A549 (cell line): ENCODE results near the gene NTSR1. TPM values are rescaled to one million over a fixed set of nuclear protein-coding genes. Genes with fewer than 3 reads are reported as not detected.

ENCODE experiments used
- ATAC-seq, 2 experiments: fragments of 200-7000 bp in 1 of 2; fragments of >200 bp in 1 of 2; cut with Nextera tagmentation in 1 of 2; cut with Tn5 transposase in 1 of 2; 3 replicates each; pipeline versions ENCODE4 v1.8.0 to v1.9.1; 2018 to 2020; ENCODE audit warnings: mild to moderate bottlenecking in 1 of 2, moderate library complexity in 1 of 2
- CTCF ChIA-PET: fragments of 300-600 bp; sonication (Branson Sonifier 250); formaldehyde crosslinking; extraction: SDS; loops from one replicate; lab custom pipeline; 2021; ENCODE audit warnings: antibody characterized with exemption, inconsistent platforms; lab: Yijun Ruan, JAX
- POLR2A ChIA-PET: fragments of 350-600 bp; formaldehyde crosslinking; extraction: SDS; loops from one replicate; lab custom pipeline; 2021; ENCODE audit warnings: antibody characterized with exemption, inconsistent platforms; lab: Yijun Ruan, JAX
- DNase-seq, 2 experiments: peaks; one replicate each; pipeline versions ENCODE4 v3.0.0 to v3.0.0-alpha.2; 2011 to 2016; ENCODE audit warnings: low read depth in 1 of 2, low spot score in 1 of 2
- FAIRE-seq: peaks from 2 replicates; lab custom pipeline; 2011; peaks lifted over from hg19 to GRCh38; lab: Jason Lieb, UNC
- H3K27ac ChIP-seq, 2 experiments: fragments of >200 bp; sonication (Bioruptor Twin); formaldehyde crosslinking; 3 replicates each; pipeline ENCODE4 v1.5.1; 2016 to 2017
- H3K4me1 ChIP-seq: fragments of >200 bp; sonication (Bioruptor Twin); formaldehyde crosslinking; 3 replicates; pipeline ENCODE4 v1.6.1; 2016
- H3K4me2 ChIP-seq: fragments of >200 bp; sonication (Bioruptor Twin); formaldehyde crosslinking; 3 replicates; pipeline ENCODE4 v1.6.1; 2016
- H3K4me3 ChIP-seq: fragments of >200 bp; sonication (Bioruptor Twin); formaldehyde crosslinking; 3 replicates; pipeline ENCODE4 v1.5.1; 2016
- H3K9me3 ChIP-seq: fragments of >200 bp; sonication (Bioruptor Twin); formaldehyde crosslinking; 3 replicates; pipeline ENCODE4 v1.6.1; 2016
- CBX2 ChIP-seq: fragments of 200-600 bp; sonication (generic); IDR thresholded peaks from 2 replicates; pipeline ENCODE4 v1.6.1; 2016; ENCODE audit warnings: low read depth, mild to moderate bottlenecking, borderline replicate concordance
- CBX8 ChIP-seq: fragments of 200-600 bp; sonication (generic); IDR thresholded peaks from 2 replicates; pipeline ENCODE4 v1.6.1; 2016
- ELK1 ChIP-seq: fragments of 150-350 bp; IDR thresholded peaks from 2 replicates; pipeline ENCODE4 v1.6.1; 2014; ENCODE audit warnings: low read depth, mild to moderate bottlenecking, low read length
- EP300 ChIP-seq, 2 experiments: fragments of >200 bp; sonication (Bioruptor Twin); formaldehyde crosslinking; IDR thresholded peaks; 2 replicates in 1 of 2; 3 replicates in 1 of 2; pipeline ENCODE4 v1.6.1; 2016 to 2017
- HDAC2 ChIP-seq: fragments of 200-600 bp; sonication (generic); IDR thresholded peaks from 2 replicates; pipeline ENCODE4 v1.6.1; 2016
- JUN ChIP-seq, 2 experiments: fragments of >200 bp; sonication (Bioruptor Twin); formaldehyde crosslinking; IDR thresholded peaks; 2 replicates in 1 of 2; 3 replicates in 1 of 2; pipeline ENCODE4 v1.6.1; 2016 to 2017
- MAFK ChIP-seq: fragments of 450-650 bp; IDR thresholded peaks from 2 replicates; pipeline ENCODE4 v1.6.1; 2014; ENCODE audit not compliant: partially characterized antibody
- NPAS2 ChIP-seq: fragments of 250-450 bp; sonication (Bioruptor Pico); IDR thresholded peaks from 2 replicates; pipeline ENCODE4 v1.8.0; 2022; ENCODE audit warnings: mild to moderate bottlenecking, moderate library complexity, borderline replicate concordance
- POLR2A ChIP-seq: IDR thresholded peaks from 2 replicates; pipeline ENCODE4 v1.6.1; 2012; ENCODE audit warnings: mild to moderate bottlenecking, low read length
- POLR2AphosphoS2 ChIP-seq: conservative IDR thresholded peaks from 2 replicates; pipeline ENCODE4 v1.6.1; 2012; ENCODE audit warnings: low read length, improper control_type of control experiment, inconsistent platforms
- RAD21 ChIP-seq, 2 experiments: fragments of >200 bp in 1 of 2; sonication (Bioruptor Twin) in 1 of 2; formaldehyde crosslinking in 1 of 2; IDR thresholded peaks in 1 of 2; conservative IDR thresholded peaks in 1 of 2; 2 replicates in 1 of 2; 3 replicates in 1 of 2; pipeline ENCODE4 v1.6.1; 2012 to 2018; ENCODE audit warnings: inconsistent platforms in 1 of 2
- RCOR1 ChIP-seq: fragments of 150-350 bp; IDR thresholded peaks from 2 replicates; pipeline ENCODE4 v1.6.1; 2014; ENCODE audit warnings: antibody characterized with exemption, low read length, low read depth
- REST ChIP-seq: fragments of 200-600 bp; sonication (generic); IDR thresholded peaks from 2 replicates; pipeline ENCODE4 v1.6.1; 2016; ENCODE audit warnings: antibody characterized with exemption, mild to moderate bottlenecking, moderate library complexity
- TFCP2L1 ChIP-seq: fragments of 250-450 bp; sonication (Bioruptor Pico); IDR thresholded peaks from 2 replicates; pipeline ENCODE4 v1.5.0; 2021; ENCODE audit warnings: mild to moderate bottlenecking
- TP53 ChIP-seq: fragments of 250-450 bp; sonication (Bioruptor Pico); IDR thresholded peaks from 2 replicates; pipeline ENCODE4 v1.5.0; 2021; ENCODE audit warnings: mild to moderate bottlenecking, moderate library complexity
- USF2 ChIP-seq: fragments of 450-650 bp; IDR thresholded peaks from 2 replicates; pipeline ENCODE4 v1.6.1; 2014; ENCODE audit warnings: antibody characterized with exemption
- ZNF302 ChIP-seq: fragments of 250-450 bp; sonication (Bioruptor Pico); IDR thresholded peaks from 2 replicates; pipeline ENCODE4 v1.9.0; 2021; ENCODE audit warnings: inconsistent platforms, mild to moderate bottlenecking, moderate library complexity
- WGBS: methylation state at CpG from one replicate; pipeline ENCODE4 v1.1.6; 2017; ENCODE audit errors: missing lambda C conversion rate; 5-methylcytosine and 5-hydroxymethylcytosine counted together
- polyA plus RNA-seq, 4 experiments: library from polyadenylated mRNA; depleted of rRNA in 3 of 4; stranded (reverse); fragments of >200 nt; fragmentation: RNase III in 1 of 4; extraction: RNeasy Plus Mini Kit Qiagen cat#74134 plus additional on column Dnase treatment in 1 of 4; gene quantifications; 2 replicates in 3 of 4; 3 replicates in 1 of 4; pipeline ENCODE4 v1.2.3, GENCODE V29; 2011 to 2017

The NTSR1 gene
- polyA plus RNA-seq, 2 of the 4 experiments (the other 2 are of a cell fraction): 0.03 TPM; not detected in 1

GRCh38 chr20:62719250-62719935 is 10.8 kb downstream of the NTSR1 start:
- POLR2A ChIA-PET: interaction anchor here (0.6 kb wide), 1 partner anchor 9 kb away, joined by 3 read pairs; no protein-coding TSS in a partner anchor
- no peak for FAIRE-seq
- 55% methylated on average over 12 of the region's 12 CpGs for WGBS

GRCh38 chr20:62721511-62722370 is 13.1 kb downstream of the NTSR1 start:
- Histone ChIP-seq H3K27ac (no peak overlapping the region), H3K9me3 (peaks cover 21% of the 10 kb centered on the region; the same call in 2 of the 3 replicates), H3K4me2 (no peak overlapping the region), H3K4me3 (no peak overlapping the region), H3K4me1 (no peaks in the 10 kb centered on the region)
- FAIRE-seq: no peak
- no peak for TF ChIP-seq POLR2A
- TF ChIP-seq MAFK: no peak
- TF ChIP-seq ZNF302 (CRISPR knock-in tag): no peak
- no peak for TF ChIP-seq USF2
- no peak for TF ChIP-seq CBX2
- TF ChIP-seq RAD21 (conservative IDR thresholded peaks at IDR 0.05 in 1 of 2, IDR thresholded peaks at IDR 0.05 in 1 of 2): no peak
- no peak for TF ChIP-seq EP300 (IDR thresholded peaks at IDR 0.05)
- 23% methylated on average over 7 of the region's 7 CpGs for WGBS
- CTCF ChIA-PET: interaction anchor here (2.7 to 3.8 kb wide), 2 partner anchors 19 to 69 kb away, joined by 12 to 13 read pairs; no protein-coding TSS in a partner anchor
- POLR2A ChIA-PET: no interaction called here
- DNase-seq: no peak
- no peak for ATAC-seq

More at GRCh38 chr20:62719250-62719935, 10.8 kb downstream of the NTSR1 start:
- Histone ChIP-seq H3K4me3 (no peak overlapping the region), H3K4me2 (no peak overlapping the region), H3K27ac (no peak overlapping the region), H3K9me3 (peaks cover 21% of the 10 kb centered on the region; the same call in 2 of the 3 replicates), H3K4me1 (no peaks in the 10 kb centered on the region)
- CTCF ChIA-PET: interaction anchor here (1.4 to 5.1 kb wide), 4 partner anchors 9 to 72 kb away, joined by 4 to 22 read pairs (median 9); partner anchors contain the start of gene NTSR1
- ATAC-seq: no peak
- DNase-seq: no peak
- TF ChIP-seq CBX8: no peak
- TF ChIP-seq, all 56 proteins: peak for 0

GRCh38 chr20:62722627-62723026 is 14.0 kb downstream of the NTSR1 start:
- Histone ChIP-seq H3K4me1 (no peaks in the 10 kb centered on the region), H3K9me3 (peaks cover 21% of the 10 kb centered on the region; the same call in 2 of the 3 replicates), H3K4me2 (no peak overlapping the region), H3K4me3 (no peak overlapping the region), H3K27ac (no peak overlapping the region)
- no peak for FAIRE-seq
- TF ChIP-seq TP53 (no peak), ELK1 (no peak), REST (no peak), JUN (IDR thresholded peaks at IDR 0.05) (no peak), NPAS2 (CRISPR knock-in tag) (no peak), HDAC2 (no peak), CBX2 (no peak), POLR2AphosphoS2 (no peak), RCOR1 (no peak), TFCP2L1 (CRISPR knock-in tag) (no peak)
- no peak for ATAC-seq
- POLR2A ChIA-PET: no interaction called here
- WGBS: 77% methylated on average over 6 of the region's 6 CpGs
- no peak for DNase-seq
- CTCF ChIA-PET: interaction anchor here (0.7 to 3.8 kb wide), 4 partner anchors 19 to 68 kb away, joined by 3 to 13 read pairs (median 8); no protein-coding TSS in a partner anchor
